Epithelial cell of prostate (primary cell): ENCODE results near the gene HECW1.
A peak's percentile ranks its signal among the peaks of the same experiment; 100 is the strongest.

ENCODE experiments used
- DNase-seq: peaks from one replicate; pipeline ENCODE4 v3.0.0-alpha.2; 2011; ENCODE audit warnings: low read depth, low spot score
- H3K27ac ChIP-seq: fragments of 450-650 bp; 2 replicates; pipeline ENCODE4 v1.5.1; 2017; ENCODE audit warnings: mild to moderate bottlenecking

Gene HECW1

GRCh38 chr7:43244784-43245183 lies 132.3 kb downstream of the HECW1 start:
- no peak overlapping the region for H3K27ac ChIP-seq
- no peak for DNase-seq

GRCh38 chr7:43247757-43248156 lies 135.3 kb downstream of the HECW1 start:
- DNase-seq = no peak
- H3K27ac ChIP-seq = no peak overlapping the region

- H3K27ac ChIP-seq = no peak overlapping the region
- DNase-seq = no peak
Observed at GRCh38 chr7:43248553-43248952, 136.1 kb downstream of the HECW1 start.

GRCh38 chr7:43248961-43249822 lies 136.7 kb downstream of the HECW1 start:
- no peak for DNase-seq
- H3K27ac ChIP-seq = no peak overlapping the region

GRCh38 chr7:43249823-43250145 lies 137.3 kb downstream of the HECW1 start:
- DNase-seq = no peak

GRCh38 chr7:43260980-43261878 lies 148.8 kb downstream of the HECW1 start:
- H3K27ac ChIP-seq = no peak overlapping the region
- peak; percentile 33 for DNase-seq

More at GRCh38 chr7:43249823-43250145, 137.3 kb downstream of the HECW1 start:
- no peak overlapping the region for H3K27ac ChIP-seq

- DNase-seq = no peak
- no peak overlapping the region for H3K27ac ChIP-seq
Observed at GRCh38 chr7:43265139-43265538, 152.7 kb downstream of the HECW1 start.

- H3K27ac ChIP-seq = no peak overlapping the region
- no peak for DNase-seq
Observed at GRCh38 chr7:43273939-43274719, 161.7 kb downstream of the HECW1 start.

- no peak for DNase-seq
- H3K27ac ChIP-seq = no peak overlapping the region
Observed at GRCh38 chr7:43274752-43275151, 162.3 kb downstream of the HECW1 start.

GRCh38 chr7:43276547-43276946 lies 164.1 kb downstream of the HECW1 start:
- DNase-seq = no peak
- H3K27ac ChIP-seq = no peak overlapping the region

GRCh38 chr7:43278088-43278644 lies 165.7 kb downstream of the HECW1 start:
- no peak overlapping the region for H3K27ac ChIP-seq
- DNase-seq = no peak

GRCh38 chr7:43281268-43281667 lies 168.8 kb downstream of the HECW1 start:
- no peak overlapping the region for H3K27ac ChIP-seq
- no peak for DNase-seq

- H3K27ac ChIP-seq = no peak overlapping the region
- DNase-seq = no peak
Observed at GRCh38 chr7:43283706-43284105, 171.3 kb downstream of the HECW1 start.

- H3K27ac ChIP-seq = no peak overlapping the region
- DNase-seq = no peak
Observed at GRCh38 chr7:43289826-43290225, 177.4 kb downstream of the HECW1 start.

- no peak for DNase-seq
- no peak overlapping the region for H3K27ac ChIP-seq
Observed at GRCh38 chr7:43290978-43291377, 178.5 kb downstream of the HECW1 start.

GRCh38 chr7:43291789-43292188 lies 179.3 kb downstream of the HECW1 start:
- H3K27ac ChIP-seq = no peak overlapping the region
- DNase-seq = no peak

- H3K27ac ChIP-seq = no peak overlapping the region
- DNase-seq = no peak
Observed at GRCh38 chr7:43292384-43292783, 179.9 kb downstream of the HECW1 start.

- H3K27ac ChIP-seq = no peak overlapping the region
- DNase-seq = peak; percentile 49
Observed at GRCh38 chr7:43294080-43294630, 181.7 kb downstream of the HECW1 start.

GRCh38 chr7:43295429-43295828 lies 183.0 kb downstream of the HECW1 start:
- H3K27ac ChIP-seq = no peak overlapping the region
- DNase-seq = no peak

- no peak for DNase-seq
- H3K27ac ChIP-seq = no peak overlapping the region
Observed at GRCh38 chr7:43296306-43296705, 183.9 kb downstream of the HECW1 start.
